GM12878 (cell line): ENCODE results near the gene LRRC27. TPM values are rescaled to one million over a fixed set of nuclear protein-coding genes. Genes with fewer than 3 reads are reported as not detected.

ENCODE experiments used
- ATAC-seq: fragments of 200-7000 bp; cut with Tn5 transposase; 3 replicates; pipeline ENCODE4 v1.9.1; 2020; ENCODE audit warnings: mild to moderate bottlenecking, moderate library complexity
- BruUV-seq: library from RNA; stranded (reverse); fragments of 400-500 nt; replicated peaks from 2 replicates; lab custom pipeline; 2021; lab: Mats Ljungman, UMichigan
- CTCF ChIA-PET: fragments of 300-600 bp; sonication (Branson Sonifier 250); formaldehyde crosslinking; extraction: SDS; loops from one replicate; lab custom pipeline; 2021; ENCODE audit warnings: inconsistent platforms; lab: Yijun Ruan, JAX
- POLR2A ChIA-PET: fragments of 350-600 bp; formaldehyde crosslinking; extraction: SDS; loops from one replicate; lab custom pipeline; 2021; ENCODE audit warnings: inconsistent platforms; lab: Charles Lee
- RAD21 ChIA-PET: fragments of 300-600 bp; sonication (Branson Sonifier 250); formaldehyde crosslinking; loops from one replicate; lab custom pipeline; 2023; ENCODE audit warnings: antibody characterized with exemption; ENCODE audit not compliant: unreplicated experiment; lab: Charles Lee
- SMC1A ChIA-PET: fragments of 300-600 bp; sonication (Branson Sonifier 250); formaldehyde crosslinking; loops from one replicate; lab custom pipeline; 2023; ENCODE audit not compliant: unreplicated experiment, uncharacterized antibody; lab: Charles Lee
- DNase-seq: peaks from one replicate; pipeline ENCODE4 v3.0.0-alpha.2; 2011; ENCODE audit warnings: low read depth, low spot score
- FAIRE-seq: peaks from 3 replicates; lab custom pipeline; 2011; peaks lifted over from hg19 to GRCh38; lab: Jason Lieb, UNC
- H2AFZ ChIP-seq: 2 replicates; pipeline ENCODE4 v1.6.0; 2011; ENCODE audit warnings: low read depth, low read length, control low read depth; ENCODE audit not compliant: control insufficient read depth
- H3K27ac ChIP-seq: 2 replicates; pipeline ENCODE4 v1.5.1; 2011; ENCODE audit warnings: control low read depth; ENCODE audit not compliant: control insufficient read depth, insufficient read depth
- H3K27me3 ChIP-seq, 2 experiments: replicated peaks in 1 of 2; 2 replicates each; pipeline versions ENCODE4 v1.6.0 to v1.6.1; 2011; ENCODE audit warnings: low read length in 1 of 2; ENCODE audit not compliant: control insufficient read depth in 2 of 2, insufficient read depth in 2 of 2
- H3K36me3 ChIP-seq, 2 experiments: 2 replicates each; pipeline ENCODE4 v1.5.1; 2011; ENCODE audit warnings: low read length in 1 of 2; ENCODE audit not compliant: control insufficient read depth in 2 of 2, insufficient read depth in 2 of 2
- H3K4me1 ChIP-seq: 2 replicates; pipeline ENCODE4 v1.6.1; 2011; ENCODE audit warnings: mild to moderate bottlenecking, low read length, moderate library complexity, mixed read lengths; ENCODE audit not compliant: control insufficient read depth, insufficient read depth
- H3K4me2 ChIP-seq: 2 replicates; pipeline ENCODE4 v1.6.0; 2011; ENCODE audit warnings: control low read depth; ENCODE audit not compliant: control insufficient read depth, insufficient read depth
- H3K4me3 ChIP-seq: fragments of 200-600 bp; sonication (generic); 2 replicates; pipeline ENCODE4 v1.5.1; 2016
- H3K79me2 ChIP-seq: 2 replicates; pipeline ENCODE4 v1.6.0; 2011; ENCODE audit warnings: low read length; ENCODE audit not compliant: control insufficient read depth, insufficient read depth
- H3K9ac ChIP-seq: 2 replicates; pipeline ENCODE4 v1.8.0; 2011; ENCODE audit warnings: low read length, control low read depth, mixed read lengths; ENCODE audit not compliant: control insufficient read depth, insufficient read depth
- H3K9me3 ChIP-seq: replicated peaks from 3 replicates; pipeline ENCODE4 v1.5.1; 2011; ENCODE audit warnings: mild to moderate bottlenecking, low read length; ENCODE audit not compliant: control insufficient read depth, insufficient read depth
- H4K20me1 ChIP-seq: 2 replicates; pipeline ENCODE4 v1.6.0; 2011; ENCODE audit not compliant: control insufficient read depth, insufficient read depth
- BCL11A ChIP-seq: IDR thresholded peaks from 2 replicates; pipeline ENCODE4 v1.6.1; 2011; ENCODE audit warnings: low read depth, low read length
- CEBPB ChIP-seq, 2 experiments: fragments of 150-350 bp in 1 of 2; IDR thresholded peaks; 2 replicates each; pipeline ENCODE4 v1.6.1; 2012 to 2014; ENCODE audit warnings: low read depth in 2 of 2, low read length in 2 of 2, borderline replicate concordance in 1 of 2, inconsistent platforms in 1 of 2
- CHD4 ChIP-seq: fragments of 200-600 bp; sonication (generic); IDR thresholded peaks from 2 replicates; pipeline ENCODE4 v1.6.1; 2016; ENCODE audit warnings: mild to moderate bottlenecking
- DPF2 ChIP-seq: fragments of 450-650 bp; IDR thresholded peaks from 2 replicates; pipeline ENCODE4 v1.6.1; 2017; ENCODE audit warnings: mild to moderate bottlenecking
- GABPA ChIP-seq: IDR thresholded peaks from 2 replicates; pipeline ENCODE4 v1.6.1; 2014; ENCODE audit warnings: antibody characterized with exemption, low read depth, mild to moderate bottlenecking, inconsistent platforms
- HDAC6 ChIP-seq: fragments of 200-600 bp; sonication (generic); IDR thresholded peaks from one replicate; pipeline ENCODE4 v1.8.0; 2017; ENCODE audit warnings: antibody characterized with exemption; ENCODE audit not compliant: unreplicated experiment
- IKZF2 ChIP-seq, 2 experiments: fragments of 450-650 bp; IDR thresholded peaks; 2 replicates each; pipeline ENCODE4 v1.6.1; 2017; ENCODE audit warnings: mild to moderate bottlenecking in 2 of 2, moderate library complexity in 2 of 2
- IRF5 ChIP-seq: fragments of 450-650 bp; IDR thresholded peaks from 2 replicates; pipeline ENCODE4 v1.6.1; 2017; ENCODE audit warnings: borderline replicate concordance
- MYB ChIP-seq: fragments of 150-350 bp; IDR thresholded peaks from 2 replicates; pipeline ENCODE4 v1.6.1; 2014; ENCODE audit warnings: mild to moderate bottlenecking, low read depth, low read length, borderline replicate concordance
- NFYA ChIP-seq: IDR thresholded peaks from 2 replicates; pipeline ENCODE4 v1.6.1; 2011; ENCODE audit warnings: low read depth, mild to moderate bottlenecking, low read length, improper control_type of control experiment, borderline replicate concordance
- POLR2AphosphoS5 ChIP-seq: IDR thresholded peaks from 2 replicates; pipeline ENCODE4 v1.6.1; 2011; ENCODE audit warnings: mild to moderate bottlenecking, low read length, inconsistent platforms
- SPI1 ChIP-seq: IDR thresholded peaks from 2 replicates; pipeline ENCODE4 v1.6.1; 2011; ENCODE audit warnings: low read depth, mild to moderate bottlenecking, low read length, moderate library complexity, borderline replicate concordance; ENCODE audit not compliant: insufficient read depth
- WGBS: methylation state at CpG from one replicate; pipeline ENCODE4 v1.1.6; 2016; ENCODE audit warnings: low lambda C conversion rate; ENCODE audit not compliant: insufficient replicate concordance, insufficient coverage; ENCODE audit errors: missing lambda C conversion rate; 5-methylcytosine and 5-hydroxymethylcytosine counted together
- in situ Hi-C: fragments of 300-500 bp; cut with MboI; formaldehyde crosslinking; loops from 9 replicates; pipeline ENCODE4 v1.14.3; 2018; ENCODE audit warnings: mixed read lengths
- intact Hi-C: fragments of 100-400 bp; cut with micrococcal nuclease; formaldehyde crosslinking; loops from one replicate; pipeline ENCODE4 v1.14.2; 2022; ENCODE audit not compliant: unreplicated experiment
- polyA plus RNA-seq, 11 experiments: library from polyadenylated mRNA; depleted of rRNA in 4 of 11; unstranded in 6 of 11; stranded (reverse) in 5 of 11; fragments of >200 nt; fragmentation: Nextera tagmentation in 4 of 11; fragmentation: Illumina TruSeq in 1 of 11; extraction: Ambion mirVana in 4 of 11; extraction: Trizol in 1 of 11; gene quantifications; 1 replicate in 1 of 11; 2 replicates in 10 of 11; pipeline versions ENCODE4 v1.2.1 to v1.2.3, GENCODE V29; 2011 to 2016; ENCODE audit warnings: inconsistent platforms in 2 of 11, missing spikeins in 2 of 11, low read depth in 1 of 11
- total RNA-seq, 4 experiments: library from RNA; depleted of rRNA in 3 of 4; stranded (reverse); fragments of >200 nt in 3 of 4; fragmentation: Illumina TruSeq in 1 of 4; extraction: Trizol in 1 of 4; gene quantifications; 2 replicates each; pipeline versions ENCODE4 v1.2.1 to v1.2.3, GENCODE V29; 2013 to 2021
- TF ChIP-seq, protein P1 (sequence below): fragments of 450-650 bp; IDR thresholded peaks from 2 replicates; pipeline ENCODE4 v1.6.1; 2017; ENCODE audit warnings: mild to moderate bottlenecking, low read depth, inconsistent platforms; ENCODE audit not compliant: poor library complexity, severe bottlenecking
- TF ChIP-seq, protein P2 (sequence below): fragments of 150-350 bp; IDR thresholded peaks from 2 replicates; pipeline ENCODE4 v1.6.1; 2014; ENCODE audit warnings: mild to moderate bottlenecking, low read depth, low read length
- TF ChIP-seq, protein P3 (sequence below): IDR thresholded peaks from 2 replicates; pipeline ENCODE4 v1.6.1; 2011; ENCODE audit warnings: borderline replicate concordance, low read depth, mild to moderate bottlenecking, moderate library complexity, low read length; ENCODE audit not compliant: insufficient read depth, poor library complexity, severe bottlenecking

The LRRC27 gene
- total and polyA plus RNA-seq, 10 of the 15 experiments (the other 5 are each of a cell fraction or from before 2014, with no cell fraction given), result 0.48 to 6.9 (median 4.7) TPM

DNA sequence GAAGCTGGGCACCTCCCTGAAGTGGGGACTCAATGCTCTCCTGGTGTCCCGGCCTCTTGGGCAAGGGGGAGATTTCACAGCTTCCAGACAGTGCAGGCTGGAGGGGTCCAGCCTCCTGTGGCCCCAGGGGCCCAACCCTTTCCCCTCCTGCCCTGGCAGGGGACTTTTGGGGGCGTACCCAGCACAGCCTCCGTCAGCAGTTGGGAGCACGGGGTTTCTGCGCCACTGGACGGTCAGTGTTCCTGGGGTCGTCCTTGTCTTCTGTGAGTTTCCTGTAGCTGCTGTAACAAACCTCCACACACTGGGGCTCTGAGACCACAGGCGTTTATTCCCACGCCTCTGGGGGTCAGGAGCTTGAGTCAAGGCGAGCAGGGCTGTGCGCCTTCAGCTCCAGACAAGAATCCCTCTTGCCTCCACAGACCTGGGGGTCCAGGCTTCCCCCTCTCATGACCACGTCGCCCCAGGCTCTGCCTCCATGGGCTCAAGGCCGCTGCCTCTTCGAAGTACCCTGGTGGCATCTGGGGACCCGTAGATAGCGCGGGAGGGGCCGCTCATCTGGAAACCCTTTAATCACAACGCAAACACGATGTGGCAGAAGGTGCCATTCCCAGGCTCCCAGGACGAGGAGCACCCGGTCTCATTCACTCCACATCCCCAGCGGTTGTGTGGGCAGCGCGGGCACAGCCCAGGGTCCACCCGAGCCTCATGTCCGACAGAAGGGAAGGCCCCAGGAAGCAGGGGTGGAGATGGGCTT lies 79.0 kb downstream of the LRRC27 start:
- ChIA-PET SMC1A (no interaction called here), CTCF (no interaction called here), RAD21 (no interaction called here), POLR2A (no interaction called here)
- DNase-seq (no peak), ATAC-seq (no peak), FAIRE-seq (no peak)
- in situ Hi-C loops, result no loop called here
- intact Hi-C loops, result no loop called here
- no peaks in the 10 kb centered on the region for H4K20me1 ChIP-seq
- H3K4me3 ChIP-seq, result no peak overlapping the region
- H3K79me2 ChIP-seq, result no peaks in the 10 kb centered on the region
- no peak overlapping the region for H3K27ac ChIP-seq
- no peaks in the 10 kb centered on the region for H3K9me3 ChIP-seq
- no peak overlapping the region for H3K4me2 ChIP-seq
- 35% methylated on average over 28 of the region's 28 CpGs for WGBS
- no peak overlapping the region for H2AFZ ChIP-seq
- H3K9ac ChIP-seq, result no peak overlapping the region
- H3K27me3 ChIP-seq, result no peaks in the 10 kb centered on the region
- H3K36me3 ChIP-seq, result no peaks in the 10 kb centered on the region
- BruUV-seq, result no TSS peak
- H3K4me1 ChIP-seq, result no peaks in the 10 kb centered on the region
- no peak for TF ChIP-seq IKZF2 (IDR thresholded peaks at IDR 0.05)
- no peak for TF ChIP-seq BCL11A
- TF ChIP-seq DPF2, result no peak
- no peak for TF ChIP-seq HDAC6
- TF ChIP-seq, protein P1, sequence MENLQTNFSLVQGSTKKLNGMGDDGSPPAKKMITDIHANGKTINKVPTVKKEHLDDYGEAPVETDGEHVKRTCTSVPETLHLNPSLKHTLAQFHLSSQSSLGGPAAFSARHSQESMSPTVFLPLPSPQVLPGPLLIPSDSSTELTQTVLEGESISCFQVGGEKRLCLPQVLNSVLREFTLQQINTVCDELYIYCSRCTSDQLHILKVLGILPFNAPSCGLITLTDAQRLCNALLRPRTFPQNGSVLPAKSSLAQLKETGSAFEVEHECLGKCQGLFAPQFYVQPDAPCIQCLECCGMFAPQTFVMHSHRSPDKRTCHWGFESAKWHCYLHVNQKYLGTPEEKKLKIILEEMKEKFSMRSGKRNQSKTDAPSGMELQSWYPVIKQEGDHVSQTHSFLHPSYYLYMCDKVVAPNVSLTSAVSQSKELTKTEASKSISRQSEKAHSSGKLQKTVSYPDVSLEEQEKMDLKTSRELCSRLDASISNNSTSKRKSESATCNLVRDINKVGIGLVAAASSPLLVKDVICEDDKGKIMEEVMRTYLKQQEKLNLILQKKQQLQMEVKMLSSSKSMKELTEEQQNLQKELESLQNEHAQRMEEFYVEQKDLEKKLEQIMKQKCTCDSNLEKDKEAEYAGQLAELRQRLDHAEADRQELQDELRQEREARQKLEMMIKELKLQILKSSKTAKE, result no peak
- TF ChIP-seq GABPA, result no peak
- TF ChIP-seq, protein P2, sequence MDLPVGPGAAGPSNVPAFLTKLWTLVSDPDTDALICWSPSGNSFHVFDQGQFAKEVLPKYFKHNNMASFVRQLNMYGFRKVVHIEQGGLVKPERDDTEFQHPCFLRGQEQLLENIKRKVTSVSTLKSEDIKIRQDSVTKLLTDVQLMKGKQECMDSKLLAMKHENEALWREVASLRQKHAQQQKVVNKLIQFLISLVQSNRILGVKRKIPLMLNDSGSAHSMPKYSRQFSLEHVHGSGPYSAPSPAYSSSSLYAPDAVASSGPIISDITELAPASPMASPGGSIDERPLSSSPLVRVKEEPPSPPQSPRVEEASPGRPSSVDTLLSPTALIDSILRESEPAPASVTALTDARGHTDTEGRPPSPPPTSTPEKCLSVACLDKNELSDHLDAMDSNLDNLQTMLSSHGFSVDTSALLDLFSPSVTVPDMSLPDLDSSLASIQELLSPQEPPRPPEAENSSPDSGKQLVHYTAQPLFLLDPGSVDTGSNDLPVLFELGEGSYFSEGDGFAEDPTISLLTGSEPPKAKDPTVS, result no peak
- TF ChIP-seq, protein P3, sequence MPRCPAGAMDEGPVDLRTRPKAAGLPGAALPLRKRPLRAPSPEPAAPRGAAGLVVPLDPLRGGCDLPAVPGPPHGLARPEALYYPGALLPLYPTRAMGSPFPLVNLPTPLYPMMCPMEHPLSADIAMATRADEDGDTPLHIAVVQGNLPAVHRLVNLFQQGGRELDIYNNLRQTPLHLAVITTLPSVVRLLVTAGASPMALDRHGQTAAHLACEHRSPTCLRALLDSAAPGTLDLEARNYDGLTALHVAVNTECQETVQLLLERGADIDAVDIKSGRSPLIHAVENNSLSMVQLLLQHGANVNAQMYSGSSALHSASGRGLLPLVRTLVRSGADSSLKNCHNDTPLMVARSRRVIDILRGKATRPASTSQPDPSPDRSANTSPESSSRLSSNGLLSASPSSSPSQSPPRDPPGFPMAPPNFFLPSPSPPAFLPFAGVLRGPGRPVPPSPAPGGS, result no peak
- no peak for TF ChIP-seq MYB
- TF ChIP-seq IRF5, result no peak
- no peak for TF ChIP-seq CEBPB (IDR thresholded peaks at IDR 0.05; ENCODE audit: borderline replicate concordance in 1 of 2, low read depth in 2 of 2, low read length in 2 of 2)
- TF ChIP-seq SPI1, result no peak
- no peak for TF ChIP-seq POLR2AphosphoS5
- no peak for TF ChIP-seq CHD4
- TF ChIP-seq NFYA, result no peak
